Activated CD4-positive, alpha-beta memory T cell treated with anti-CD3 and anti-CD28 coated beads, Interleukin-2, amount 10 ng/mL, durations not matched to agents 7 days and 5 days (primary cell): ENCODE measurements around the gene VASN. TPM values are rescaled to one million over a fixed set of nuclear protein-coding genes. Genes with fewer than 3 reads are reported as not detected.
"Not testable (repeated sequence)": the region's sequence is repeated elsewhere in the genome, so short reads cannot be mapped to it uniquely, and the experiment has no call there.

Source experiments
- CTCF ChIA-PET: fragments of 350-600 bp; sonication (Branson Sonifier 250); formaldehyde crosslinking; loops from one replicate; lab custom pipeline; 2021; ENCODE audit warnings: antibody characterized with exemption, inconsistent platforms; lab: Charles Lee
- POLR2A ChIA-PET: fragments of 350-600 bp; sonication (Branson Sonifier 250); formaldehyde crosslinking; loops from one replicate; lab custom pipeline; 2021; ENCODE audit warnings: antibody characterized with exemption; lab: Charles Lee
- DNase-seq: peaks from one replicate; pipeline ENCODE4 v3.0.0-alpha.2; 2020
- H3K27ac Mint-ChIP-seq: one replicate; pipeline ENCODE4 v1.8.0; 2021; ENCODE audit warnings: mild to moderate bottlenecking, mixed read lengths
- H3K27me3 Mint-ChIP-seq: one replicate; pipeline ENCODE4 v1.8.0; 2021; ENCODE audit warnings: mixed read lengths
- H3K36me3 Mint-ChIP-seq: one replicate; pipeline ENCODE4 v1.8.0; 2021; ENCODE audit warnings: low read depth, mixed read lengths
- H3K4me1 Mint-ChIP-seq: one replicate; pipeline ENCODE4 v1.8.0; 2021; ENCODE audit warnings: mixed read lengths
- H3K4me3 Mint-ChIP-seq: one replicate; pipeline ENCODE4 v1.8.0; 2021; ENCODE audit warnings: mild to moderate bottlenecking, mixed read lengths
- H3K9me3 Mint-ChIP-seq: one replicate; pipeline ENCODE4 v1.8.0; 2021; ENCODE audit warnings: mixed read lengths
- total RNA-seq, 2 experiments: library from RNA; stranded (reverse); gene quantifications; one replicate each; pipeline ENCODE4 v1.2.3, GENCODE V29; 2021

VASN gene
- total RNA-seq, 2 experiments from 2014 or later: 0.08 TPM; not detected in 1

DNA sequence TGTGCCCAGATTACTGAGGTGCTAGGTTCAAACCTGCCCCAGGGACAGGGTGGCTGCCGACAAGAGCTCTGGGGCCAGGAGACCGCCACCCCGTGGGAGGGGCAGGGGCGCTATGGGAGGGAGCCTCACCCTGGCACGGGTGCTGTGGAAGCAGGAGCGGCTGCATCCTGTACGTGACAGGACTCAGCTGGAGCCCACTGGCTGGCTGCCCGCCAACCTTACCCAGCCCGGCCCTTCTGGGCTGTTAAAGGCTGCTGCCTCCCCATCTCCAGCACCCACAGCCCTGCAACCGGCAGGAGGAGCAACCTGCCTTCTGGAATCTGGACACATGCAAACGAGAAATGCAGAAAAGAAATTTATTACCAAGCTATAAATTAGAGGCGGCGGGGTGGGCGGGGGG lies 31.7 kb upstream of the VASN start:
- POLR2A ChIA-PET: interaction anchor here (0.9 to 4.1 kb wide), 2 partner anchors 11 to 63 kb away, joined by 3 to 17 read pairs; partner anchors contain the start of gene PAM16
- no peak for DNase-seq
- CTCF ChIA-PET: interaction anchor here (0.6 kb wide), 1 partner anchor 50 kb away, joined by 3 read pairs; no protein-coding TSS in a partner anchor
- no peaks in the 10 kb centered on the region for H3K4me1 Mint-ChIP-seq
- no peak overlapping the region for H3K27ac Mint-ChIP-seq
- H3K4me3 Mint-ChIP-seq: no peak overlapping the region
- no peaks in the 10 kb centered on the region for H3K9me3 Mint-ChIP-seq
- no peaks in the 10 kb centered on the region for H3K36me3 Mint-ChIP-seq
- no peaks in the 10 kb centered on the region for H3K27me3 Mint-ChIP-seq

DNA sequence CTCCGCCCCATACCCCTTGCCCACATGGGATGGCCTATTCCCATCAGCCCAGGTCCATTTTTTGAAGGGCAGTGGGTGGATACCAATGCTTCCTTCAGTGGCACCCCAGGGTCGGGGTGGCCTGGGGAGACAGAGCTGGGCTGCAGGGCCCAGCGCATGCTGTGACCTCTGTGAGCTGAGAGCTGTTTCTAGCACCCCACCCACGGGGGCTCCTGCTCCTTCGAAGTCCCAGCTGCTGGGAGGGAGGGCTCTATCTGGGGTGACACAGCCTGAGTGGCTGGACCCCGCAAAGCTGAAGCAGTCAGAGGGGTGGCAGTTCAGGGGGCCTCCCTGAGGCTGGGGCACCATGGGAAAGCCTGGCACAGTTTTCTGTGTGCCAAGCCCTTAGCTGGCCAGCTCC lies 31.2 kb upstream of the VASN start:
- ChIA-PET POLR2A (interaction anchor here (0.9 to 4.1 kb wide), 2 partner anchors 10 to 63 kb away, joined by 3 to 17 read pairs; partner anchors contain the start of gene PAM16), CTCF (interaction anchor here (0.6 kb wide), 1 partner anchor 50 kb away, joined by 3 read pairs; no protein-coding TSS in a partner anchor)
- H3K36me3 Mint-ChIP-seq: no peaks in the 10 kb centered on the region
- H3K4me1 Mint-ChIP-seq: no peaks in the 10 kb centered on the region
- no peak overlapping the region for H3K4me3 Mint-ChIP-seq
- DNase-seq: no peak
- H3K27me3 Mint-ChIP-seq: no peaks in the 10 kb centered on the region
- H3K9me3 Mint-ChIP-seq: no peaks in the 10 kb centered on the region
- no peak overlapping the region for H3K27ac Mint-ChIP-seq

DNA sequence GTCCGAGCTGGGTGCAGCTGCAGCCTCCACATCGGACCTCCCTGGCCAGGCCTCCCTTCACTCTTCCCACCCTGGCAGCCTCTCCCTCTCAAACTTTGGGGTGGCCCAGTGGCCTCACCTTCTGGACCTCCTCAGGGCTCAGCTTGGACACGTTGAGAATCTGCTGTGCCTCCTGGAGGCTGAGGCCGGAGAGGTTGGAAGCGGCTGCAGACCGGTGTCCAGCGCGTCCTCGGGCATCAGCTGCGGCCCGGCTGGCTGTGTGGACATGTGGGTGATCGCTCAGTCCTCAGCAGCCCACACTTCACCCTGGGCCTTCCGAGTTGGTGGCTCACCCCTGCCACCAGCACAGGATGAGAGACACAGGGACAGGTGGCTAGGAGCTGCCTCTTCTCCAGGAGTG lies 30.4 kb upstream of the VASN start:
- H3K4me1 Mint-ChIP-seq: no peaks in the 10 kb centered on the region
- H3K4me3 Mint-ChIP-seq: no peak overlapping the region
- no peaks in the 10 kb centered on the region for H3K27me3 Mint-ChIP-seq
- no peaks in the 10 kb centered on the region for H3K9me3 Mint-ChIP-seq
- H3K27ac Mint-ChIP-seq: no peak overlapping the region
- H3K36me3 Mint-ChIP-seq: no peaks in the 10 kb centered on the region
- POLR2A ChIA-PET: interaction anchor here (4.1 kb wide), 1 partner anchor 9 kb away, joined by 17 read pairs; the partner anchor contains the start of gene PAM16
- no peak for DNase-seq
- CTCF ChIA-PET: no interaction called here

DNA sequence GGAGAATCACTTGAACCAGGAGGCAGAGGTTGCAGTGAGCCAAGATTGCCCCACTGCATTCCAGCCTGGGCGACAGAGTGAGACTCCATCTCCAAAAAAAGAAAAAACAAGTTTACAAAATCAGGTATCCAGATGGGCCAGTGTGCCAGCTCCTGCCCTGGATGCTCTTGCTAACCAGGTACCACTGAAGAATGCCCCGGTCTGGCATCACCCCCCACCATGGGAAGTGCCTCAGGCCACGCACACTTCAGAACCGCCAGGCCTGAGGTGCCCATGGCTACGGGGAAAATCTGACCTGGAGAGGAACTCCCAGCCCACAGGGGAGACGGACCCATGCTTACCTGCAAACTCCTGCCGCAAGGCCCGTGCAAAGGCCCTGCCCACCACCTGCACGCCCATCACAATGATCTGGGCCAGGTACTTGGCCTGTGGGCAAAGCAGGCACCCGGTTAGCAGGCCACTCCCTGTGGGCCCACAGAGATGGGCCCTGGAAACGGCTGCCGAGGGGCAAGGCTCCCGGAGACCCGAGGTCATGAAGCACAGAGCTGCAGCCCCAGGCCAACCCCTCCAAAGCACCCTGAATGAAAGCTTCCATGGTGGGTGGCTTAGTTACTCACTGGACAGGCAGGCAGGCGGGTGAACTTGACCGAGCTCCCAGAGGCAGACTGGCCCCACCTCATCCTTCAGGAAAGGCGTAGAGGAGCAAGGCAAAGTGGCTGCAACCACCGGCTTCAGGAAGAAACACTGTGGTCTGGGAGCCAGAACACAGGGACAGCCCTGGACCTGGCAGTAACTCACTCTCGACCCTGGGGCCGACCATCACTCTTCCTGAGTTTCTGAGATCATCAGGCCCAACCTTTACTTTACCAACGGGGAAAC lies 28.5 kb upstream of the VASN start:
- Mint-ChIP-seq H3K27me3 (no peaks in the 10 kb centered on the region), H3K9me3 (no peaks in the 10 kb centered on the region), H3K36me3 (no peaks in the 10 kb centered on the region), H3K4me1 (peaks cover under 1% of the 10 kb centered on the region), H3K27ac (no peak overlapping the region), H3K4me3 (no peak overlapping the region)
- POLR2A ChIA-PET: no interaction called here
- CTCF ChIA-PET: no interaction called here
- DNase-seq: no peak

DNA sequence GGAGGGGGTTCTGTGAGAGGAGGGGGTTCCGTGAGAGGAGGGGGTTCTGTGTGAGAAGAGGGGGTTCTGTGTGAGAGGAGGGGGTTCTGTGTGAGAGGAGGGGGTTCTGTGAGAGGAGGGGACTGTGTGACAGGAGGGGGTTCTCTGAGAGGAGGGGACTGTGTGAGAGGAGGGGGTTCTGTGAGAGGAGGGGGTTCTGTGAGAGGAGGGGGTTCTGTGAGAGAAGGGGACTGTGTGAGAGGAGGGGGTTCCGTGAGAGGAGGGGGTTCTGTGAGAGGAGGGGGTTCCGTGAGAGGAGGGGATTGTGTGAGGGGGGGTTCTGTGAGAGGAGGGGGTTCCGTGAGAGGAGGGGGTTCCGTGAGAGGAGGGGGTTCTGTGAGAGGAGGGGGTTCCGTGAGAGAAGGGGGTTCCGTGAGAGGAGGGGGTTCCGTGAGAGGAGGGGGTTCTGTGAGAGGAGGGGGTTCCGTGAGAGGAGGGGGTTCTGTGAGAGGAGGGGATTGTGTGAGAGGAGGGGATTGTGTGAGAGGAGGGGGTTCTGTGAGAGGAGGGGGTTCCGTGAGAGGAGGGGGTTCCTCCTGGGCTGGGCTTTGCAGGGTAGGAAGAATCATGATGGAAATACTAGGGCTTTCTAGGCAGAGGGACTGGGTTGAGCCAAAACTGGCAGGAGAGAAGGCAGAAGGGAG lies 27.2 kb upstream of the VASN start:
- peak overlapping the region; percentile 6 for H3K27ac Mint-ChIP-seq
- H3K4me1 Mint-ChIP-seq, H3K4me3 Mint-ChIP-seq, H3K36me3 Mint-ChIP-seq, H3K27me3 Mint-ChIP-seq, POLR2A ChIA-PET, CTCF ChIA-PET, H3K9me3 Mint-ChIP-seq, DNase-seq: not testable (repeated sequence)

DNA sequence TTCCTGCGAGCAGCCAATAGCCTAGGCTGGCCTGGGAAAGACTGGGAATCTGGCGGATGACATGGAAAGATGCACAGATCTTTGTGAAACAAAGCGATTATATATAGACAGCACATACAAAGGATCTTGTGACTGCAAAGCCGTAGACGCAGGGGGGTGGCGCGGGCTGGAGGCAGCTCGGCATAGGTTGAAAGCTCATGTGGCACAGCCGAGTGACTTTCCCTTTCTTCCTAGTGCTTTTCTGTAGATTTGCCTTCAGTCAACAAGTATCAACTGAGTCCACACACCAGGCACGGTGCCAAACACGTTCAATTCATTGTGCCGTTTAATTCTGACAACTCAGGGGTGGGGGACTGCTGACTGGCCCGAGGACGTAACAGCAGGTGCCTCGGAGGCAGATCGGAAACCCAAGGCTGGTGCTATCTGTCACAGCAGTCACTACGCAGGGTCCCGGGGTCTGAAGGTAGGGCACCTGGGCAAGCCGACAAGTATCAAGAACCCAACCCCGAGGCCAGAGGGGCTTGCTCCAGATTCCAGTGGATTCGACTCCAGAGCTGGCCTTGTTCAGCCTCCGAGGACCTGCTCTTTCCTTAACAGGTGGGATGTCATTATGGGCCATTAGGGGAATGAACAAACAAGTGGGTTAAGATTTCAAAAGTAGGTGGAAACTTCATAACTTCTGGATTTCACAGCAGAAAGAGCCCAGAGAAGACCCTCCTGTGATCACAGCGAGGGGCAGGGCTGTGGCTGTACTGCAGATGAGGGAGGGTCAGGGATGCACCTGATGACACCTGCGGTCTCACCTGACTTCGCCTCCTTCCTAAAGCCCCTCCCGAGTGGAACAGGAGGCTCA lies 26.4 kb upstream of the VASN start:
- ChIA-PET POLR2A (no interaction called here), CTCF (interaction anchor here (1.1 to 1.8 kb wide), 2 partner anchors 56 to 58 kb away, joined by 3 to 7 read pairs; no protein-coding TSS in a partner anchor)
- H3K36me3 Mint-ChIP-seq: no peaks in the 10 kb centered on the region
- H3K9me3 Mint-ChIP-seq: no peaks in the 10 kb centered on the region
- no peaks in the 10 kb centered on the region for H3K27me3 Mint-ChIP-seq
- no peak for DNase-seq
- peaks cover 10% of the 10 kb centered on the region for H3K4me1 Mint-ChIP-seq
- no peak overlapping the region for H3K4me3 Mint-ChIP-seq
- peak overlapping the region; percentile 6 for H3K27ac Mint-ChIP-seq

DNA sequence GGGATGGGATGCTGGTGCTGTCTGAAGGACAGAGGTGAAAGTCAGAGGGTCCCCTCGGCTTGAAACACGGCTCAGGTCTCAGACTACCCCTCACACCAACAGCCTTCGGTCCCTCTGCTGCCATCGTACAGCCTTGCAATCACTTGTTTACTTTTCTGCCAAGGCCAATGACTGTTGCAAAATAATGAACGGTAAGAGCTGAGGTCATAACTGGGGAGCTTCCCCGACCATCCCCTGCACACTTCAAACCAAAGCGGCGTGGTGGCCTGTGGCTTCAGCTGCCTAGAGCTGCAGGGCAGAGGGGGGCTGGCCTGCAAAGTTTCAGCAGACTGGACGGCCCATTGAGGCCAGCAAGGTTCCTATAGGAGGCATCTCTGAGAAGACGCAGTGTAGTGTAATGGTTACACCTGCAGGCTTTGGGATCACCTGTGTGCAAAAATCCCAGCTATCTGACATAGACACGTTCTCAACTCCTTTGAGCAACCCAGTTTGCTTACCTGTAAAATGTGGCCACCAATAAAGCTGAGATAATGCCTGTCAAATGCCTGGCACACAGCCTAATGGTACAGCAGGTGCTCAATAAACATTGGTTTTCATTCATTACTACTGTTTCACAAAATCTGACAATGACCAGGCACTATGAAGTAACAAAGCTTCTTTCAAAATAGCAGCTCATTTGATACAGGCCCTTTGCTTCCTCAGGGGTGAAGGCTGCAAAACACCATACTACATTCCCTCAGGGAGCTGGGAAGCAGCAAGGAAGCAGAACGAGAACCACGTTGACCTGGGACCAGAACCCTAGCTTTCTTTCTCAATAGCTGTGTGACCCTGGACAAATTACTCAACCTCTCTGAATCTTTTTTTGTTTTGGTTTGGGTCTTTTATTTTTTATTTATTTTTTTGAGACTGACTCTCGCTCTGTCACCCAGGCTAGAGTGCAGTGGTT lies 25.5 kb upstream of the VASN start:
- H3K4me1 Mint-ChIP-seq: peaks cover 15% of the 10 kb centered on the region
- H3K36me3 Mint-ChIP-seq: peaks cover 1% of the 10 kb centered on the region
- peak overlapping the region; percentile 57 for H3K27ac Mint-ChIP-seq
- DNase-seq: no peak
- H3K27me3 Mint-ChIP-seq: no peaks in the 10 kb centered on the region
- POLR2A ChIA-PET: interaction anchor here (0.8 kb wide), 1 partner anchor 44 kb away, joined by 3 read pairs; no protein-coding TSS in a partner anchor
- H3K4me3 Mint-ChIP-seq: no peak overlapping the region
- no peaks in the 10 kb centered on the region for H3K9me3 Mint-ChIP-seq
- CTCF ChIA-PET: interaction anchor here (1.1 to 1.8 kb wide), 2 partner anchors 57 kb away, joined by 3 to 7 read pairs; no protein-coding TSS in a partner anchor

DNA sequence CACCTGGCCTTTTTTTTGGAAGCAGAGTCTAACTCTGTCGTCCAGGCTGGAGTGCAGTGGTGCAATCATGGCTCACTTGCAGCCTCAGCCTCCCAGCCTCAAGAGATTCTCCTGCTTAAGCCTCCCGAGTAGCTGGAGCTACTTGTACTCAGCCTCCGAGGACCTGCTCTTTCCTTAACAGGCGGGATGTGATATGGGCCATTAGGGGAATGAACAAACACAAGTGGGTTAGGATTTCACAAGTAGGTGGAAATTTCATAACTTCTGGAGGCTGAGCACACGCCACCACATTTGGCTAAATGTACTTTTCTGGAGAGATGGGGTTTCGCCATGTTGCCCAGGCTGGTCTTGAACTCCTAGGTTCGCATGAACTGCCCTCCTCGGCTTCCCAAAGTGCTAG lies 24.6 kb upstream of the VASN start:
- DNase-seq: no peak
- POLR2A ChIA-PET: no interaction called here
- H3K4me3 Mint-ChIP-seq: no peak overlapping the region
- no peaks in the 10 kb centered on the region for H3K9me3 Mint-ChIP-seq
- H3K27ac Mint-ChIP-seq: no peak overlapping the region
- no peaks in the 10 kb centered on the region for H3K27me3 Mint-ChIP-seq
- CTCF ChIA-PET: interaction anchor here (1.8 kb wide), 1 partner anchor 56 kb away, joined by 7 read pairs; no protein-coding TSS in a partner anchor
- H3K4me1 Mint-ChIP-seq: peaks cover 23% of the 10 kb centered on the region
- peaks cover 2% of the 10 kb centered on the region for H3K36me3 Mint-ChIP-seq

DNA sequence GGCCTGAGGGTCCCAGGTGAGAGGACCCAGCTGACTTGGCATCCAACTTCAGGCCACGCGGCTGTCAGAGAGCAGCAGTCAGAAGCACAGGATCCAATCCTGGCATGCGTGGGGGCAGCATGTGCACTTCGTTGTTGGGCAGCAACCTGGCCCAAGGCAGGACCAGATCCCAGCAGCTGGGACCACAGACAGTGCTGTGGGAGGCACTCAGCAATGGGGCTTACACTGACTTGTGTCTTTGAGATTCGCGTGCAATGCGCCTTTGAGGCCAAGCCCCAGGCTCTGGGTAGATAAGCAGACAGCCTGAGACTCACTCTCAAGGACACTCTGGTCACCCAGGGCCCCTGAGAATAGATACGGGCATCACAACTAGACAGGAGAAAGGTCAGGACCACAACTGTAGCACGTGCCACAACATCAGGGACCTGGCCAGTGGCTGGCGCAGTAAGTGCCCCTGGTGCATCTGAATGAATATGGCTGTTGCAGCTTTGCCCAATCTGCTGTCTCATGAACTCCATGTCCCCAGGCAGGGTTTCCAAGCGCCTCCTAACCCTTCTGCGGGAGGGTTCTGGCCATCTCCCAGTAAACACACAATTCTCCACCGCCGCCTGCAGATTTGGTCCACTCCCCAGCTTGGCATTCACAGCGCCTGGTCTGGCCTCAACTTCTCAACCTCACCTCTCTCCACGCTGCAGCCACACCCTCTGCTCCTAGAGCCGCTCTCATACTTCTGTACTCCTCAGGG lies 23.7 kb upstream of the VASN start:
- H3K27ac Mint-ChIP-seq: no peak overlapping the region
- DNase-seq: no peak
- H3K4me3 Mint-ChIP-seq: no peak overlapping the region
- H3K36me3 Mint-ChIP-seq: peaks cover 2% of the 10 kb centered on the region
- CTCF ChIA-PET: no interaction called here
- POLR2A ChIA-PET: no interaction called here
- peaks cover 23% of the 10 kb centered on the region for H3K4me1 Mint-ChIP-seq
- H3K9me3 Mint-ChIP-seq: no peaks in the 10 kb centered on the region
- H3K27me3 Mint-ChIP-seq: no peaks in the 10 kb centered on the region

DNA sequence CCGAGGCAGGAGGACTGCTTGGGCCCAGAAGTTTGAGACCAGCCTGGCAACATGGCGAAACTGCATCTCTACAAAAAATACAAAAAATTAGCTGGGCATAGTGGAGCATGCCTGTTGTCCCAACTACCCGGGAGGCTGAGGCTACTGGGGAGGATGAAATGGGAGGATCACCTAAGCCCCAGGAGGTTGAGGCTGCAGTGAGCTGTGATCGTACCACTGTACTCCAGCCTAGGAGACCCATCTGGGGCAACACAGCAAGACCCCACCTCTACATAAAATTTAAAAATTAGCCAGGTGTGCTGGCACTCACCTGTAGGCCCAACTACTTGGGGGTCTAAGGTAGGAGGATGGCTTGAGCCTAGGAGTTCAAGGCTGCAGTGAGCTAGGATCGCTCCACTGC lies 22.3 kb upstream of the VASN start:
- CTCF ChIA-PET: interaction anchor here (0.7 to 3.0 kb wide), 8 partner anchors 19 to 127 kb away, joined by 3 to 15 read pairs (median 4); partner anchors contain the start of gene HMOX2

DNA sequence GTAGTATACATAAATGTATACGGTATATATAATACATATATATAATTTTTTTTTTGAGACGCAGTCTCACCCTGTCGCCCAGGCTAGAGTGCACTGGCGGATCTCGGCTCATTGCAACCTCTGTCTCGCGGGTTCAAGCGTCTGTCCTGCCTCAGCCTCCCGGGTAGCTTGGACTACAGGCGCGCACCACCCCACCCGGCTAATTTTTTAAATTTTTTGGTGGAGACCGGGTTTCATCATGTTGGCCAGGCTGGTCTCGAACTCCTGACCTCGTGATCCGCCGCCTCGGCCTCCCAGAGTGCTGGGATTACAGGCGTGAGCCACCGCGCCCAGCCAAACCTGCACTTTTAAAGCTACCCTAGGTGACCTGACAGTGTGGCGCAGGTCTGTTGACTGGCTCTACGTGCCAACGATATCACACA lies 21.3 kb upstream of the VASN start:
- ChIA-PET CTCF (interaction anchor here (1.0 to 3.0 kb wide), 11 partner anchors 9 to 126 kb away, joined by 3 to 15 read pairs (median 3); partner anchors contain the start of gene HMOX2), POLR2A (interaction anchor here (0.6 to 2.7 kb wide), 14 partner anchors 9 to 527 kb away, joined by 3 to 17 read pairs (median 4); partner anchors contain the start of genes DNAJA3 and HMOX2)
- peak overlapping the region; percentile 93 for H3K4me3 Mint-ChIP-seq
- peaks cover 18% of the 10 kb centered on the region for H3K36me3 Mint-ChIP-seq
- peak overlapping the region; percentile 82 for H3K27ac Mint-ChIP-seq
- H3K9me3 Mint-ChIP-seq: no peaks in the 10 kb centered on the region
- no peaks in the 10 kb centered on the region for H3K27me3 Mint-ChIP-seq
- no peak for DNase-seq
- H3K4me1 Mint-ChIP-seq: peaks cover 28% of the 10 kb centered on the region

More for the DNA sequence above, 22.3 kb upstream of the VASN start:
- DNase-seq: no peak
- H3K27me3 Mint-ChIP-seq: no peaks in the 10 kb centered on the region
- H3K9me3 Mint-ChIP-seq: no peaks in the 10 kb centered on the region
- H3K4me3 Mint-ChIP-seq: no peak overlapping the region
- POLR2A ChIA-PET: interaction anchor here (0.8 to 2.7 kb wide), 5 partner anchors 9 to 78 kb away, joined by 3 to 17 read pairs (median 3); no protein-coding TSS in a partner anchor
- peaks cover 12% of the 10 kb centered on the region for H3K36me3 Mint-ChIP-seq
- peaks cover 28% of the 10 kb centered on the region for H3K4me1 Mint-ChIP-seq
- no peak overlapping the region for H3K27ac Mint-ChIP-seq
